ENCODE results near the gene HNRNPUL2. TPM values are rescaled to one million over a fixed set of nuclear protein-coding genes. Genes with fewer than 3 reads are reported as not detected.

HNRNPUL2 gene
- total and polyA plus RNA-seq, 2 of the 8 experiments (the other 6 are each of a cell fraction or from before 2014, with no cell fraction given), result 14.9 to 46.4 TPM

- no peak overlapping the region for H3K23ac ChIP-seq (ENCODE audit: insufficient read length)
- H4K5ac ChIP-seq (ENCODE audit: insufficient read length, low read depth, low read length), result peak overlapping the region; percentile 97
- H2BK15ac ChIP-seq (ENCODE audit: low read length), result no peak overlapping the region
- H2BK120ac ChIP-seq (replicated peaks; ENCODE audit: low read depth, low read length), result no peak overlapping the region
- CTCF ChIA-PET (ENCODE audit: partially characterized antibody), result interaction anchor here (1.7 to 2.1 kb wide), 2 partner anchors 27 to 42 kb away, joined by 5 to 9 read pairs; partner anchors contain the start of gene ZBTB3
- peak overlapping the region; percentile 84 to 92 (median 90) for H3K9ac ChIP-seq (replicated peaks in 1 of 4; ENCODE audit: extremely low read depth in 1 of 4, low read depth in 3 of 4, low read length in 3 of 4)
- FAIRE-seq, result no peak
- no peak for DNase-seq (ENCODE audit: low read depth in 1 of 2, low spot score in 2 of 2)
- peaks cover 18 to 75% of the 10 kb centered on the region in 2 experiments for H3K79me2 ChIP-seq (ENCODE audit: control insufficient read depth in 1 of 2, insufficient read depth in 2 of 2, low read length in 2 of 2)
- H4K20me1 ChIP-seq (replicated peaks in 1 of 2; ENCODE audit: control insufficient read depth in 1 of 2, insufficient read depth in 2 of 2, low read length in 2 of 2), result peaks cover 12 to 17% of the 10 kb centered on the region in 2 experiments
- peak overlapping the region; percentile 85 to 93 for H3K4me2 ChIP-seq (ENCODE audit: insufficient read depth in 1 of 2, low read depth in 2 of 2, low read length in 2 of 2)
- peak overlapping the region; percentile 27 for H3K56ac ChIP-seq (replicated peaks; ENCODE audit: insufficient read length, low read depth, low read length)
- POLR2A ChIA-PET (ENCODE audit: partially characterized antibody), result interaction anchor here (0.6 to 10.9 kb wide), 36 partner anchors 8 to 159 kb away, joined by 3 to 192 read pairs (median 5); partner anchors contain the start of genes BSCL2, C11orf98, CSKMT and EEF1G
- no peaks in the 10 kb centered on the region for H3K27me3 ChIP-seq (replicated peaks in 1 of 4; ENCODE audit: control insufficient read depth in 3 of 4, extremely low read depth in 1 of 4, insufficient read depth in 3 of 4, low read length in 3 of 4)
- H3K18ac ChIP-seq (ENCODE audit: extremely low read depth, low read length), result no peak overlapping the region; the same call in none of the 2 replicates
- peaks cover 14 to 32% (median 21%) of the 10 kb centered on the region in 4 experiments for H3K36me3 ChIP-seq (ENCODE audit: control insufficient read depth in 2 of 4, insufficient read depth in 4 of 4, low read length in 3 of 4)
- H2AFZ ChIP-seq (ENCODE audit: low read length), result no peak overlapping the region
- peaks cover 16% of the 10 kb centered on the region for H3K23me2 ChIP-seq (ENCODE audit: low read depth, low read length)
- no peak overlapping the region for H2AK5ac ChIP-seq (ENCODE audit: low read depth, low read length)
- H2BK12ac ChIP-seq (ENCODE audit: low read depth, low read length), result no peak overlapping the region
- 0 out of 2 replicates have a peak, but pooled peaks cover 2% of the 10 kb centered on the region for H3K79me1 ChIP-seq (ENCODE audit: low read depth, low read length)
- no peaks in the 10 kb centered on the region for H3K9me3 ChIP-seq (ENCODE audit: insufficient read depth in 2 of 2, low read depth in 1 of 2, low read length in 1 of 2)
- peak overlapping the region; percentile 40 for H4K91ac ChIP-seq (replicated peaks; ENCODE audit: insufficient read length, low read length)
- no peak overlapping the region for H3K4ac ChIP-seq (replicated peaks; ENCODE audit: insufficient read length, low read depth, low read length)
- peak overlapping the region; percentile 87 to 98 (median 96) for H3K4me3 ChIP-seq (ENCODE audit: extremely low read depth in 1 of 4, insufficient read depth in 2 of 4, low read depth in 3 of 4, low read length in 4 of 4)
- H2BK5ac ChIP-seq (ENCODE audit: low read depth, low read length), result peak overlapping the region; percentile 91
- H3K14ac ChIP-seq (ENCODE audit: insufficient read length), result no peak overlapping the region
- H2BK20ac ChIP-seq (ENCODE audit: low read length), result no peak overlapping the region
- 0% methylated on average over 9 of the region's 37 CpGs; no CpG with 5 or more reads in 1 of the 2 experiments for WGBS, 2 experiments (ENCODE audit: extremely low coverage in 1 of 2, insufficient coverage in 1 of 2, insufficient read length in 1 of 2, insufficient replicate concordance in 2 of 2, low coverage in 1 of 2, low lambda C conversion rate in 2 of 2, missing lambda C conversion rate in 1 of 2)
- TF ChIP-seq SUZ12 (IDR thresholded peaks at IDR 0.05; ENCODE audit: low read length) (no peak), CHD2 (IDR thresholded peaks at IDR 0.05; ENCODE audit: low read length) (peak; percentile 6; the same call in 1 of the 2 replicates), KDM4A (IDR thresholded peaks at IDR 0.05; ENCODE audit: low read depth, low read length, severe bottlenecking) (peak; percentile 22)
- peak overlapping the region; percentile 92 for H3K27ac ChIP-seq (ENCODE audit: low read depth, low read length)
- H4K8ac ChIP-seq (ENCODE audit: extremely low read depth, insufficient read depth, low read length), result peak overlapping the region; percentile 91
- H3K4me1 ChIP-seq (replicated peaks in 1 of 4; ENCODE audit: control insufficient read depth in 3 of 4, insufficient read depth in 4 of 4, low read length in 3 of 4), result no peaks in the 10 kb centered on the region; a peak in 3 of 7 replicates
Observed at GRCh38 chr11:62726915-62727164, 417 bp downstream of the HNRNPUL2 start.
